ENCODE data around the gene RAPGEF5.

Gene RAPGEF5

DNA sequence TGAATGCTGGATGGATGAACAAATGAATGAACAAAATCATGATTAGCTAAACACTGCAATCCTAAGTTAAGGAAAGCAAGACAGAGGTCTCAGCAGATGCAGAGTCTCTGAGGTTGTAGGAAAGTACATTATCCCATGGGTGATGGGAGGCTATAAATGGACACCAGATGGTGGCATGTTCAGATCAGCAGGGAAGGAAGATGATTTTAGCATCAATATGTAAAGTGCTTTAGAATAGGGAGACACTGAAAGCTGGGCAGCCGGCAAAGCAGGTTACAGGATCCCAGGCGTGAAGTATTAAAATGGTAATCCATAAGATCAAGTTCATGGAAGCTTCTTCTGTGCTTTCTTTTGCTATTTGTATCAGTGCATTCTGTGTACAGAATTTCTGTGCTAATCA, 7.9 kb upstream of the RAPGEF5 start:
- H3K4me3 ChIP-seq (ENCODE audit: low read length), result no peak overlapping the region
- TF ChIP-seq, protein P1, sequence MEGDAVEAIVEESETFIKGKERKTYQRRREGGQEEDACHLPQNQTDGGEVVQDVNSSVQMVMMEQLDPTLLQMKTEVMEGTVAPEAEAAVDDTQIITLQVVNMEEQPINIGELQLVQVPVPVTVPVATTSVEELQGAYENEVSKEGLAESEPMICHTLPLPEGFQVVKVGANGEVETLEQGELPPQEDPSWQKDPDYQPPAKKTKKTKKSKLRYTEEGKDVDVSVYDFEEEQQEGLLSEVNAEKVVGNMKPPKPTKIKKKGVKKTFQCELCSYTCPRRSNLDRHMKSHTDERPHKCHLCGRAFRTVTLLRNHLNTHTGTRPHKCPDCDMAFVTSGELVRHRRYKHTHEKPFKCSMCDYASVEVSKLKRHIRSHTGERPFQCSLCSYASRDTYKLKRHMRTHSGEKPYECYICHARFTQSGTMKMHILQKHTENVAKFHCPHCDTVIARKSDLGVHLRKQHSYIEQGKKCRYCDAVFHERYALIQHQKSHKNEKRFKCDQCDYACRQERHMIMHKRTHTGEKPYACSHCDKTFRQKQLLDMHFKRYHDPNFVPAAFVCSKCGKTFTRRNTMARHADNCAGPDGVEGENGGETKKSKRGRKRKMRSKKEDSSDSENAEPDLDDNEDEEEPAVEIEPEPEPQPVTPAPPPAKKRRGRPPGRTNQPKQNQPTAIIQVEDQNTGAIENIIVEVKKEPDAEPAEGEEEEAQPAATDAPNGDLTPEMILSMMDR (conservative IDR thresholded peaks at IDR 0.05; ENCODE audit: low read depth, low read length), result no peak
- DNase-seq (ENCODE audit: low read depth), result no peak

DNA sequence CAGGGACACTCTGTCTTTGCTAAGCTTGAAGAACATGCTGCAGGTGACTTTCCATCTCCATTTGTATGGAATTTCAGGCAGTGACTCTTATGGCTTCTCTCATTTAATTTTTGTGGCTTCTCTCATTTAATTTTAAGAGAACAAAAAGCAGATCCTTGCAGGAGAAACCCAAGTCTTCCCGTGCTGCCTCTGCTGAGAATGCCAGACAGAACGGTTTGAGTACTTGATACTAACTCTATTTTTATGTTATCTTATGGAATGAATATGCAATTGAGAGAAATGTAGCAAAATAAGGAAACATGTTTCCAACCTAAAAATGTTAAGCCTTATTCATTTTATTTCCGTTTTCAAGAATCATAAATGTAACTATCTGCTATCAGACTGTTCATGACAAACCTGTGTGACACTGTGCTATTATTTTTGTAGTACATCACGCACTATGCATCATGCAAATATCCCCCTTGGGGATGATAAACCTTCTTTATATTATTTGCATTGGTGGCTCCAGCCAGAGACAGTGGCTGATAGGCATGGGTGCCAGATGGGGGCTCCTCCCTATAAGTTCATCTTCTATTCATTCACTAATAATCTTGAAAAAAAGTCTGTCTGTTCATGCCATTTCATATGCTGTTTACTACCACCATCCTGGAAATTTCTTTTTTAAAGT, 6.9 kb upstream of the RAPGEF5 start:
- TF ChIP-seq, protein P1 (conservative IDR thresholded peaks at IDR 0.05; ENCODE audit: low read depth, low read length), result no peak
- H3K4me3 ChIP-seq (ENCODE audit: low read length), result no peak overlapping the region
- no peak for DNase-seq (ENCODE audit: low read depth)

DNA sequence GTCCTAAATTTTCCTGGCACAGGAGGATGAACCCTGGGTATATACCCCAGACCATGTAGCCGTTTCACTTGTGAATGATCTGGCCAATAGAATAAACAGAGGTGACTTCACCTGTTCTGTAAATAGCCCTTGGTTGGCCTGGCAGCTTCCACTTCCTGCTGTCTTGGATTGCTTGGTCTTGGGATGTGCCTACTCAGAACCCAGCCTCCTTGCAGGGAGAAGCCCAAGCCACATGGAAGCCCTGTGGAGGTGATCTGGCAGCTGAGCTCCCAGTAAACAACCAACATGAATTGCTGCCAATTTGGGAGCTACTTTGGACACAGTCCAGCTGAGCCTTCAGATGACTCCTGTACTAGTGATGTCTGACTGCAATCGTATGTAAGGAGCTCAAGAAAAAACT, 4.8 kb upstream of the RAPGEF5 start:
- DNase-seq (ENCODE audit: low read depth), result no peak
- no peak overlapping the region for H3K4me3 ChIP-seq (ENCODE audit: low read length)
- TF ChIP-seq, protein P1 (conservative IDR thresholded peaks at IDR 0.05; ENCODE audit: low read depth, low read length), result no peak

DNA sequence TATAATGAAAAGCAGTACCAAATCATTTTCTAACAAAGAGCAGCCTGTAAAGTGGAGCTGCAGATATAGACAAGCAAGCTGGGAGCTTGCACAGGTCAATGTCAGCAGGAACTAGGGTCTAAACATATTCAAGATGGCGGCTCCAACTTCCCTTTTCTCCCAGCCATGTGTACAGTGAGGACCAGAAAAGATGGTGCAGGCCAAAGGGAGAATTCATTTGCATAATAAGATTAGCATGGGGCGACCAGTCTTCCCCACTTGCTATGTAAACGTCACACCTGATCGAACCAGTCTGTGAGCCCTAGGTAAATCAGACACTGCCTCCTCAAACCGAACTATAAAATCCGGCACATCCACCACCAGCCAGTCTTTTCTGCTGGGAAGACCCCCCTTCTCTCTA, 4.4 kb upstream of the RAPGEF5 start:
- TF ChIP-seq, protein P1 (conservative IDR thresholded peaks at IDR 0.05; ENCODE audit: low read depth, low read length), result no peak
- DNase-seq (ENCODE audit: low read depth), result no peak
- H3K4me3 ChIP-seq (ENCODE audit: low read length), result no peak overlapping the region

DNA sequence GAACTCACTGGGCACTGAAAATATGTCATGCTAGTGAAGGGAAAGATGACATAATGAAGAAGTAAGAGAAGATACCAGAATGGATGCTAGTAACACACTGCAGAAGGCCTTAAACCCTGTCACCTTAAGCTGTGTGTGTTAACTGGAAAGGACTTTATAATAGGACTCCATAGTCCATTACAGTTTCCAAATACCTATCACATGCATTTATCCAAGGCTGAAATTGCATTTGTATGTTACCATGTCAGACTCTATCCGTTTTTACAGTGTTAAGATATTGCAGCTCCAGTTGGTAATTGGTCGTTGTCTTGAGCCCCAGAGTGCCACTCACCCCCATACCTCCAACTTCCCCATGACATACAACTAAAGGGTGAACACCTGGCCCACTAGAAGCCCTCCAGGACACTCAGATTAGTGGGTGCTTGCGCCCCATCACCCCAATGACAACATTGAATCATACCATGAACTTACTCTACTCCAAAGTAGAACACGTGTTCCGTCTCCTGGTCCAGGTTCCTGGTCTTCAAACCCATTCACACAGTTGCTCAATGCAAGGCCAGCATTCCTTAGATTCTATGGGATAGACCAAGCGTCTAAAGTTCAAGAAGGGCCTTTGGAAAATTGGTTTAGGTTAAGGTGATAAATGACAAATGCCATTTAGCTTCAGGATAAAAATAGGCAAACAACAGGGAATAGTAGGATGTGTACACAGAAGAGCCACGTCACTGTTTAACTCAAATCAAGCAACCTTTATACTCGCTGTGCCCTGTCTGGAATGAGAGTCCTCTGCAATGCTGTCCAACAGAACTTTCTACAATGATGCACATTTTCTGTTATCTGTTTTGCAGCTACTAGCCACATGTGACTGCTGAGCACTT, 2.1 kb upstream of the RAPGEF5 start:
- no peak for DNase-seq (ENCODE audit: low read depth)
- H3K4me3 ChIP-seq (ENCODE audit: low read length), result no peak overlapping the region
- TF ChIP-seq, protein P1 (conservative IDR thresholded peaks at IDR 0.05; ENCODE audit: low read depth, low read length), result no peak

DNA sequence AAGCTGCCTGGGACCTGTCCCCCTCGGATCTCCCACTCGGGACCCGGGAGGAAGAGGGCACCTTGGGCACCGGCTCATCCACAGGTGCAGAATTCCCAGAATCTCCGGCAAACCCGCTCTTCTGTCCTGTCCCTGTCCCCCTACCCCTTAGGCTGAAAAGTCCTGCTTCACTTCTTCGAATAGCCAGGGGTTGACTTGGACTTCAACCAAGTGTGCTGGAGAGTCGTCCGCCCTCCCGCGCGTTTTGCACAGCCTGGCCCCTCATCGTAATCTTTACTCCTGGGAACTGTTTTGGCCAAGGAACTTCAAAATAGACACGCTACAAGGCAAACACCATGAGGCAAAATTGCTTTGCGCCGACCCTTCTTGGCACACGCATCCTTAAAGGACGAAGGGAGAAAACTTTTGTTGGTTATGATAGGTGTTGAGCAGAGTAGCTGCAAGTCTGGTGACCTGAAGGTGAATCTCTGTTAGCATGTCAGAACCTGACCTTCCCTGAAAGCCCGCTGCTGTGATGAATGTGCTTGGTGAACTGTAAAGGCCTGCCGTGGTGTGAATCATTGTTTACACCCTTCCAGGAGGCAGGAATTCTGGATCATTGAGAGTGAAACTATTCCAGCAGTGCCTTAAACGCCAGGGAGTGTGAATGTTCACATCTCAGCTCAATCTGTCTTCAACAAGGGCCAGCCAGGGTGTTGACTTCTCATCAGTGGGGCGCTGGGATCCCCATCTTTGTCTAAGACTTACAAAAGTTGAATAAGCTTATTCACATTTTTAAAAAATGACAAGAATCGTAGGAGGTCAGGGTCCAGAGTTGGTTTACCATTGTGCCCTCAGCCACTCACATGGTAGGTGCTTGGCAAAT, 589 bp upstream of the RAPGEF5 start:
- TF ChIP-seq, protein P1 (conservative IDR thresholded peaks at IDR 0.05; ENCODE audit: low read depth, low read length), result no peak
- DNase-seq (ENCODE audit: low read depth), result no peak
- peak overlapping the region; percentile 39 for H3K4me3 ChIP-seq (ENCODE audit: low read length)

Measured in retinal pigment epithelial cell (primary cell).